ENCODE results near the gene ATXN7L2.

Gene ATXN7L2

GRCh38 chr1:109498161-109498801, 14.6 kb downstream of the ATXN7L2 start:
- no peak for DNase-seq (ENCODE audit: low read depth, low spot score)

GRCh38 chr1:109499081-109499480, 15.4 kb downstream of the ATXN7L2 start:
- no peak for DNase-seq (ENCODE audit: low read depth, low spot score)

GRCh38 chr1:109499661-109500536, 16.2 kb downstream of the ATXN7L2 start:
- DNase-seq (ENCODE audit: low read depth, low spot score) = no peak

DNA sequence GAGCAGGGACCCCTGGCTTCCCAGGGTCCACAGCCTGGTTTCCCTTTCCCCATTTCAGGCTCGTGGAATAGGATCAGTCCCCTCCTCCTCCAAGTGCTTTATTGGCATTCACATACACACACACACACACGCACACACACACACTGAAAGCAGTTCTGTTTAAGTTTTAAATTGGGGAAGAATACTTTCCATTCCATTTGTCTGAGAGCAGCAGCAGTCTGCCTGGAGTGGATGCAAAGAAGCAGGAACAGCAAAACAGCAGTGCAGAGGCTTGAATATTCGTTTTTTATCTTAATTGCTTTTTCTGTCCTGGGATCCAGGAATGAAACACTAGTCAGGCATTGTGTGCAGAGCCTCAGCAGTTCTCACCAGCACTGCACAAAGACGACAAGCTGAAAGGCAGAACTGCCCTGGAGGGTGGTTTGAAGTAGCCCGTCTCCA, 17.3 kb downstream of the ATXN7L2 start:
- DNase-seq (ENCODE audit: low read depth, low spot score) = no peak

GRCh38 chr1:109501644-109502363, 18.1 kb downstream of the ATXN7L2 start:
- no peak for DNase-seq (ENCODE audit: low read depth, low spot score)

DNA sequence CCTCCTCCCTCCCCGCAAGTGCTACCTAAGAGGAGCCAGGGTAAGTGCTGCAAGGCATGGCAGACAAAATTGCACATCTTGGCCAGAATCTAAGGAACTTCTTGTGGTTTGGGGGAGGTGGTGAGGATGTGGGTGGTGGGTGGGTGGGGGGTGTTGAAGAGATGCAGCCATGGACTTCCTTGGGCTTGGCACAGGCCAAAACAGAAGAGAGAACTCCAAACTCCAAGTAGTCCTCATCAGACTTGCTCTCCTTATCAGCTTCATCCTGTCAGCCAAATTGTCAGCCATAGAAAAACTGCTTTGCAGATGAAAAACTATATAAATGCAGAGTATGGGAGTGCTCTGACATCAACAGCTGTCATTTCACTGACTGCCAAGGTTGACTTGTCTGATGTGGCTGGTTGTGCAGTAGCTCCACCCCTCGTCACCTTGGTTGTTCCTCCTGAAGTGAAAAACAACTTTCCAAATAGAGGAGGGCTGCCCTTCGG, 18.7 kb downstream of the ATXN7L2 start:
- DNase-seq (ENCODE audit: low read depth, low spot score) = no peak

DNA sequence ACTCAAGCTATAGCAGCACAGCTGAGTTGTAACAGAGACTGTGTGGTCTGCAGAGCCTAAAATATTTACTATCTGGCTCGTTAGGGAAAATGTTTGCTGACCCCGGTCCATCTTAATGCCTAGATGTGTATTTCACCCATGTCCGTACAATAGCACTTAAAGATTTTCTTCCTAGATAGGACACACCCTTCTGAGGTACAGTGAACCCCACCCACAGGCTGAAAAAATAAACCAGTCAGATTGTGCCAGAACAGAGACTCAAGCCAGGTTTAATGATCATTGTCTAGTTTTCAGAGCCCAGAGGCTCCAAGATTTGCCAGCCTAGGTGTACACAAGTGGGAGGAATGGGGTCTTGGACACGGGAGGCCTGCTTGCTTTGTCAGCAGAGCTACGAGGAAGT, 20.2 kb downstream of the ATXN7L2 start:
- DNase-seq (ENCODE audit: low read depth, low spot score) = no peak

- DNase-seq (ENCODE audit: low read depth, low spot score) = no peak
These were observed 21.3 kb downstream of the ATXN7L2 start for GRCh38 chr1:109504974-109505373.

- no peak for DNase-seq (ENCODE audit: low read depth, low spot score)
These were observed 24.5 kb downstream of the ATXN7L2 start for GRCh38 chr1:109508001-109508872.

GRCh38 chr1:109508873-109509175, 25.1 kb downstream of the ATXN7L2 start:
- no peak for DNase-seq (ENCODE audit: low read depth, low spot score)

GRCh38 chr1:109509176-109510134, 25.8 kb downstream of the ATXN7L2 start, which contains the start of gene AMIGO1:
Gene AMIGO1, minus strand, starts transcription at chr1:109509727. Its CDS starts 815 bp downstream, at chr1:109508912.
- no peak for DNase-seq (ENCODE audit: low read depth, low spot score)

DNA sequence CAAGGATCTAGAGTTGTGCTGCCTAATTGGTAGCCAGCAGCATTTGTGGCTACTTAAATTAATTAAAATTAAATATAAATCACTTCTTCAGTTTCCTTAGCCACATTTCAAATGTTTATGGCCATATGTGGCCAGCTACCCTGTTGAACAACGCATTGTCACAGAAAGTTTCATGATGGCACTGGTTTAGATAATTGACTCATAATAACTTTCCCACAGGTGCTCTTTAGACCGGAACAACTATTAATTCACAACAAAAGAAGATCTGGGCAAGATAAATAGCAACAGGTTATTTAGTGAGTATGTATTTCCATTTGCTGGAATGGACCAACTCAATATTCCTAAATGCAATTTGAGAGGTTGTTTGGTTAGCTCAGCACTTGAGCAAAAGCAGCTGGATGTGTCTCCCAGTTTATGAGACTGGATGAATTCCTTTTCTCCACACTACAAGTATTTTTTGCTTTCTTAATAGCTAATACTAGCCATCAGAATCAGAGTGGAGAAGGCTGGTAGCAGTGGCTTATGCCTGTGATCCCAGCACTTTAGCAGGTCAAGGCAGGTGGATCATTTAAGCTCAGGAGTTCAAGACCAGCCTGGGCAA, 29.5 kb downstream of the ATXN7L2 start:
- DNase-seq (ENCODE audit: low read depth, low spot score) = no peak

GRCh38 chr1:109514846-109515245, 31.1 kb downstream of the ATXN7L2 start:
- no peak for DNase-seq (ENCODE audit: low read depth, low spot score)

- DNase-seq (ENCODE audit: low read depth, low spot score) = no peak
These were observed 33.2 kb downstream of the ATXN7L2 start for GRCh38 chr1:109516872-109517271.

- no peak for DNase-seq (ENCODE audit: low read depth, low spot score)
These were observed 33.6 kb downstream of the ATXN7L2 start for GRCh38 chr1:109517337-109517736.

DNA sequence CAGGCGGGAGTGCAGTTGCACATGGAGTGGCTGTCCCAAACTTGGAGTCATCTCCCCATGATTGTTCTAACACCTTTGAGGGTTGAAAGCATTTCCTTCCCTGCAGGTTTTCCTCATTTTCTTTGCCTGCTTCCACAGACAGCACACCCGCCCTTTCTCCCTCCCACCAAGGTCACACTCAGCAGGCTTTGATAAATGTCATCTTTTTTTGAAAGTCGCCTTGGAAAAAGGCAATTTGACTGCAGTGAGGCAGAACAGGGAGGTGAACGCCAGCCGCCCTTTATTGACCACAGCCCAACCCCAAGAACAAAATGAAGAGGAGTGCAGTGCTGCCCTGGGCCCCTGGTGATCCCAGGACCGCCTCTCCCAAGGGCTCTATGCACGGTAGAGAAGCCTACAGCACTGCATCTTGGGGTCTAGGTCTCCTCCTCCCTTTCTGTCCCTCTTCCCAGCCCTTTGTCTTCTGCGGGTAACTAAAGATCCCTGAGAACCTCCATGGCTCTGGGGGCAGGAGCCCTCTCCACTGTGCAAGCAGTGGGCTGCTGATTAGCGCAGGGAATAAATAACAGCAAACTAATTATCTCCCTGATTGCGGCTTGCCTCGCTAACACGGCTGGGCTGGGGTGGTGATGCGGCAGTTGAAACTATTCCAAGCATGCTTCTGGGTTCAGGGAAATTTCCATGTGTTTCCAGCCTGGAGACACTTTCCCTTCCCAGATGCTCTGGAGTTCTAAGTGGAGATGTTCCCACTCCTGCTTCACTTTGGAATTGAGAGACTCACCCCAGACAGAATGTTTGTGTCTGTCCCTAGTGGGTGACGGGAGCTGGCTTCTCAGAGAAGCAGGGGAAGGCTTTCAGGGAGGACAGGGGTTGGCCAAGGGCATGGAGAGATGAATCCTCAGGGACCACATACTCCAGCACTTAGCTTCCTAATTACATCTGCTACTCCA, 37.6 kb downstream of the ATXN7L2 start:
- no peak for DNase-seq (ENCODE audit: low read depth, low spot score)

DNA sequence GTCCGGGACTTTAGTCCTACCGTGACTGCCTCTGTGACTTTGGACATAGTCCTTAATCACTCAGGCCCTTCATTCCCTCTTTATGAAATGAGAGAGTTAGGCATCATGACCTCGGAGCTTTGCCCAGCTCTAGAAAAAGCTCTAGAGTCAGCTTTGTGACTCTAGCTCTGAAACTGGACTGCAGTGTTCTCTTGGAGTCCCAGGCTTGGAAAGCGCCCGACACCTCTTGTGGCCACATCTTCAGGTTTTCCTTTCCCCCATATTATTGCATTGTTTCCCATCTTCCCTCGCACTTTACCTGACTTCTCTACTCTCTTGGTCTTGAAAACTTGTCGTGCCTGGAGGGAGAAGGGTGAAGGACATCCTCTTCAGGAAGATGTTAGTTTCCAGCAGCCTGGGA, 38.3 kb downstream of the ATXN7L2 start:
- DNase-seq (ENCODE audit: low read depth, low spot score) = no peak

GRCh38 chr1:109523706-109524105, 40.0 kb downstream of the ATXN7L2 start:
- no peak for DNase-seq (ENCODE audit: low read depth, low spot score)

Measured in iPS DF 19.7 (cell line).